CD14-positive monocyte (primary cell): ENCODE data around the gene CELF2. TPM values are rescaled to one million over a fixed set of nuclear protein-coding genes. Genes with fewer than 3 reads are reported as not detected.

Source experiments
- DNase-seq, 3 donors: peaks; one replicate each; pipeline ENCODE4 v3.0.0-alpha.2; 2011 to 2022
- H2AFZ ChIP-seq: 2 replicates; pipeline ENCODE4 v1.6.0; 2012; ENCODE audit warnings: mild to moderate bottlenecking, low read depth, low read length, inconsistent platforms; ENCODE audit not compliant: insufficient read depth, poor library complexity, severe bottlenecking
- H3K27ac ChIP-seq, 2 donors: 1 replicate in 1 of 2; 2 replicates in 1 of 2; pipeline ENCODE4 v1.5.1; 2012 to 2013; ENCODE audit warnings: low read length in 2 of 2, control low read depth in 1 of 2, inconsistent platforms in 1 of 2, low read depth in 1 of 2, mild to moderate bottlenecking in 1 of 2
- H3K27me3 ChIP-seq, 2 donors: one replicate each; pipeline versions ENCODE4 v1.6.0 to v1.6.1; 2011 to 2013; ENCODE audit warnings: low read length in 2 of 2; ENCODE audit not compliant: control insufficient read depth in 2 of 2, insufficient read depth in 2 of 2
- H3K36me3 ChIP-seq, 2 donors: replicated peaks in 1 of 2; 1 replicate in 1 of 2; 2 replicates in 1 of 2; pipeline versions ENCODE4 v1.5.1 to v1.6.1; 2012 to 2013; ENCODE audit warnings: low read length in 2 of 2, control low read depth in 1 of 2, inconsistent platforms in 1 of 2, mild to moderate bottlenecking in 1 of 2; ENCODE audit not compliant: insufficient read depth in 2 of 2, control insufficient read depth in 1 of 2
- H3K4me1 ChIP-seq, 2 donors: 1 replicate in 1 of 2; 2 replicates in 1 of 2; pipeline versions ENCODE4 v1.5.1 to v1.6.1; 2012 to 2013; ENCODE audit warnings: low read length in 2 of 2, control low read depth in 1 of 2, inconsistent platforms in 1 of 2, mild to moderate bottlenecking in 1 of 2, moderate library complexity in 1 of 2; ENCODE audit not compliant: insufficient read depth in 2 of 2, control insufficient read depth in 1 of 2
- H3K4me2 ChIP-seq: replicated peaks from 2 replicates; pipeline ENCODE3; 2012; ENCODE audit warnings: low read length, moderate library complexity, mild to moderate bottlenecking; ENCODE audit not compliant: poor library complexity, severe bottlenecking; ENCODE audit errors: extremely low read depth
- H3K4me3 ChIP-seq, 3 experiments: fragments of 200-600 bp in 1 of 3; sonication (generic) in 1 of 3; replicated peaks in 1 of 3; 1 replicate in 2 of 3; 2 replicates in 1 of 3; pipeline ENCODE4 v1.5.1; 2011 to 2013; ENCODE audit warnings: low read length in 3 of 3, mild to moderate bottlenecking in 3 of 3, control low read depth in 2 of 3, low read depth in 2 of 3, inconsistent platforms in 1 of 3, moderate library complexity in 1 of 3
- H3K79me2 ChIP-seq: 2 replicates; pipeline ENCODE4 v1.6.0; 2012; ENCODE audit warnings: mild to moderate bottlenecking, control low read depth, inconsistent platforms, low read length, moderate library complexity; ENCODE audit not compliant: insufficient read depth
- H3K9ac ChIP-seq: 2 replicates; pipeline ENCODE4 v1.6.0; 2017; ENCODE audit warnings: low read length, mild to moderate bottlenecking; ENCODE audit not compliant: insufficient read depth, poor library complexity, severe bottlenecking
- H3K9me3 ChIP-seq, 2 donors: replicated peaks in 1 of 2; 1 replicate in 1 of 2; 2 replicates in 1 of 2; pipeline versions ENCODE4 v1.5.1 to v1.6.1; 2012 to 2013; ENCODE audit warnings: low read length in 2 of 2, control low read depth in 1 of 2; ENCODE audit not compliant: control insufficient read depth in 1 of 2, insufficient read depth in 1 of 2
- H4K20me1 ChIP-seq: 2 replicates; pipeline ENCODE4 v1.6.0; 2012; ENCODE audit warnings: mild to moderate bottlenecking, low read length, control low read depth, moderate library complexity; ENCODE audit not compliant: insufficient read depth
- H3K27ac Mint-ChIP-seq, 7 donors: one replicate each; pipeline ENCODE4 v1.8.0; 2020; ENCODE audit warnings: mild to moderate bottlenecking in 7 of 7, mixed read lengths in 7 of 7, moderate library complexity in 6 of 7, inconsistent platforms in 2 of 7
- H3K27me3 Mint-ChIP-seq, 3 donors: one replicate each; pipeline ENCODE4 v1.8.0; 2021 to 2022; ENCODE audit warnings: low read depth in 3 of 3, mild to moderate bottlenecking in 3 of 3, mixed read lengths in 3 of 3, moderate library complexity in 3 of 3, inconsistent platforms in 1 of 3
- H3K36me3 Mint-ChIP-seq, 2 donors: one replicate each; pipeline ENCODE4 v1.8.0; 2020; ENCODE audit warnings: mixed read lengths in 2 of 2, inconsistent platforms in 1 of 2, mild to moderate bottlenecking in 1 of 2
- H3K4me1 Mint-ChIP-seq: one replicate; pipeline ENCODE4 v1.8.0; 2020; ENCODE audit warnings: mild to moderate bottlenecking, mixed read lengths
- H3K4me3 Mint-ChIP-seq, 2 donors: one replicate each; pipeline ENCODE4 v1.8.0; 2020; ENCODE audit warnings: mild to moderate bottlenecking in 2 of 2, mixed read lengths in 2 of 2, moderate library complexity in 1 of 2
- H3K9me3 Mint-ChIP-seq, 7 donors: one replicate each; pipeline ENCODE4 v1.8.0; 2020 to 2022; ENCODE audit warnings: mixed read lengths in 7 of 7, mild to moderate bottlenecking in 6 of 7, moderate library complexity in 6 of 7, inconsistent platforms in 2 of 7
- CTCF ChIP-seq: fragments of 200-600 bp; IDR thresholded peaks from one replicate; pipeline ENCODE4 v1.8.0; 2022; ENCODE audit warnings: antibody characterized with exemption, mild to moderate bottlenecking
- WGBS: methylation state at CpG from one replicate; pipeline ENCODE4 v1.1.5; 2013; ENCODE audit warnings: missing lambda C conversion rate; ENCODE audit not compliant: insufficient coverage; 5-methylcytosine and 5-hydroxymethylcytosine counted together
- intact Hi-C, 2 donors: fragments of 100-400 bp; cut with micrococcal nuclease; formaldehyde crosslinking; loops; one replicate each; pipeline versions ENCODE4 v1.15.0 to v1.15.1; 2023
- polyA plus RNA-seq, 3 donors: library from polyadenylated mRNA; depleted of rRNA in 1 of 3; unstranded in 2 of 3; stranded (reverse) in 1 of 3; fragments of 300-500 nt in 2 of 3; fragments of >200 nt in 1 of 3; fragmentation: Illumina TruSeq in 2 of 3; gene quantifications; 1 replicate in 2 of 3; 2 replicates in 1 of 3; pipeline ENCODE4 v1.2.3, GENCODE V29; 2012 to 2021

Gene CELF2
- polyA plus RNA-seq, 3 donors, result 53.5 to 93.3 (median 80.5) TPM

GRCh38 chr10:11246752-11247467 is 229.2 kb downstream of the CELF2 start:
- Histone ChIP-seq H2AFZ (no peak overlapping the region), H3K4me1 (peaks cover 39 to 40% of the 10 kb centered on the region in 2 donors), H3K4me3 (no peak overlapping the region), H3K9ac (no peak overlapping the region), H4K20me1 (peaks cover 100% of the 10 kb centered on the region), H3K36me3 (peaks cover 50 to 72% of the 10 kb centered on the region in 2 donors), H3K27me3 (no peaks in the 10 kb centered on the region), H3K4me2 (no peak overlapping the region), H3K27ac (peak overlapping the region in 1 of 2 donors; percentile 63), H3K79me2 (peaks cover 100% of the 10 kb centered on the region), H3K9me3 (no peaks in the 10 kb centered on the region)
- peaks cover 38 to 42% of the 10 kb centered on the region in 2 donors for H3K36me3 Mint-ChIP-seq
- H3K9me3 Mint-ChIP-seq, result no peaks in the 10 kb centered on the region
- 92% methylated on average over 18 of the region's 24 CpGs for WGBS
- no peak for TF ChIP-seq CTCF
- no peak overlapping the region for H3K27ac Mint-ChIP-seq
- DNase-seq, result no peak
- H3K4me1 Mint-ChIP-seq, result peaks cover 2% of the 10 kb centered on the region
- peaks cover 0 to 4% (median 1%) of the 10 kb centered on the region in 3 donors for H3K27me3 Mint-ChIP-seq
- H3K4me3 Mint-ChIP-seq, result no peak overlapping the region
- intact Hi-C loops, result no loop called here

- Histone ChIP-seq H3K27ac (no peak overlapping the region), H2AFZ (no peak overlapping the region), H3K9me3 (no peaks in the 10 kb centered on the region), H3K9ac (no peak overlapping the region), H3K4me1 (peaks cover 15 to 17% of the 10 kb centered on the region in 2 donors), H3K36me3 (peaks cover 68 to 87% of the 10 kb centered on the region in 2 donors), H3K27me3 (no peaks in the 10 kb centered on the region), H3K4me2 (no peak overlapping the region), H3K79me2 (peaks cover 100% of the 10 kb centered on the region), H3K4me3 (no peak overlapping the region), H4K20me1 (peaks cover 100% of the 10 kb centered on the region)
- Mint-ChIP-seq H3K27me3 (peaks cover 0 to 1% (median under 1%) of the 10 kb centered on the region in 3 donors), H3K4me1 (peaks cover 2% of the 10 kb centered on the region), H3K4me3 (no peak overlapping the region), H3K36me3 (peaks cover 55% of the 10 kb centered on the region in 2 donors), H3K27ac (peak overlapping the region in 1 of 7 donors; percentile 51), H3K9me3 (no peaks in the 10 kb centered on the region)
- DNase-seq, result no peak
- WGBS, result no CpG with 5 or more reads among the region's 10 CpGs
- intact Hi-C loops, result no loop called here
- no peak for TF ChIP-seq CTCF
These were observed 231.6 kb downstream of the CELF2 start for GRCh38 chr10:11249152-11249807.
